K562 (cell line): ENCODE data around the gene PCSK7. TPM values are rescaled to one million over a fixed set of nuclear protein-coding genes. Genes with fewer than 3 reads are reported as not detected.

Experiments
- ATAC-seq: fragments of 200-7000 bp; cut with Tn5 transposase; 3 replicates; pipeline ENCODE4 v1.9.1; 2020; ENCODE audit warnings: moderate library complexity
- BruUV-seq: library from RNA; stranded (reverse); fragments of 400-500 nt; replicated peaks from 2 replicates; lab custom pipeline; 2021; lab: Mats Ljungman, UMichigan
- CTCF ChIA-PET: fragments of 300-600 bp; formaldehyde crosslinking; extraction: SDS; loops from one replicate; lab custom pipeline; 2021; ENCODE audit warnings: low intra/inter-chr PET ratio; lab: Yijun Ruan, JAX
- POLR2A ChIA-PET: fragments of 300-600, 350-650 bp; sonication (Branson Sonifier 250); formaldehyde crosslinking; extraction: SDS; loops from one replicate; lab custom pipeline; 2021; ENCODE audit warnings: antibody characterized with exemption, inconsistent platforms; lab: Yijun Ruan, JAX
- DNase-seq, 4 experiments: peaks; one replicate each; pipeline versions ENCODE4 v3.0.0 to v3.0.0-alpha.2; 2011 to 2018; ENCODE audit warnings: low spot score in 3 of 4, mixed read lengths in 3 of 4; ENCODE audit errors: extremely low read depth in 1 of 4
- FAIRE-seq: peaks from 2 replicates; lab custom pipeline; 2011; peaks lifted over from hg19 to GRCh38; lab: Jason Lieb, UNC
- H2AFZ ChIP-seq: 2 replicates; pipeline ENCODE4 v1.6.0; 2011; ENCODE audit warnings: low read depth, low read length, control low read depth, inconsistent platforms
- H3K27ac ChIP-seq: fragments of 200-600 bp; 3 replicates; pipeline ENCODE4 v1.8.0; 2011; ENCODE audit warnings: low read depth, mild to moderate bottlenecking, control low read depth, inconsistent platforms, low read length, moderate library complexity, mixed read lengths; ENCODE audit errors: extremely low read depth
- H3K27me3 ChIP-seq, 2 experiments: fragments of 300-600 bp in 1 of 2; 2 replicates in 1 of 2; 3 replicates in 1 of 2; pipeline versions ENCODE4 v1.6.0 to v1.8.0; 2011; ENCODE audit warnings: inconsistent platforms in 2 of 2, low read length in 2 of 2, mild to moderate bottlenecking in 1 of 2, mixed read lengths in 1 of 2, moderate library complexity in 1 of 2; ENCODE audit not compliant: control insufficient read depth in 2 of 2, insufficient read depth in 2 of 2
- H3K36me3 ChIP-seq: fragments of 300-600 bp; 3 replicates; pipeline ENCODE4 v1.8.0; 2011; ENCODE audit warnings: mild to moderate bottlenecking, low read length, inconsistent platforms; ENCODE audit not compliant: control insufficient read depth, insufficient read depth
- H3K4me1 ChIP-seq, 2 experiments: fragments of 200-600 bp in 1 of 2; replicated peaks in 1 of 2; 2 replicates in 1 of 2; 3 replicates in 1 of 2; pipeline versions ENCODE4 v1.5.1 to v1.8.0; 2011; ENCODE audit warnings: inconsistent platforms in 2 of 2, low read length in 2 of 2, mild to moderate bottlenecking in 1 of 2, mixed read lengths in 1 of 2, moderate library complexity in 1 of 2; ENCODE audit not compliant: control insufficient read depth in 2 of 2, insufficient read depth in 2 of 2
- H3K4me2 ChIP-seq: 2 replicates; pipeline ENCODE4 v1.6.1; 2011; ENCODE audit warnings: low read length, control low read depth, inconsistent platforms, mixed read lengths; ENCODE audit not compliant: insufficient read depth
- H3K4me3 ChIP-seq: fragments of 200-600 bp; sonication (generic), shearing (Covaris generic); 2 replicates; pipeline ENCODE4 v1.5.1; 2016; ENCODE audit warnings: control low read depth, inconsistent platforms
- H3K79me2 ChIP-seq: fragments of 200-600 bp; 3 replicates; pipeline ENCODE4 v1.8.0; 2011; ENCODE audit warnings: low read length, inconsistent platforms; ENCODE audit not compliant: control insufficient read depth, insufficient read depth
- H3K9ac ChIP-seq, 2 experiments: 2 replicates each; pipeline versions ENCODE4 v1.6.0 to v1.6.1; 2011; ENCODE audit warnings: low read depth in 2 of 2, low read length in 2 of 2, control low read depth in 1 of 2, inconsistent platforms in 1 of 2, mild to moderate bottlenecking in 1 of 2, mixed read lengths in 1 of 2; ENCODE audit not compliant: insufficient read depth in 1 of 2
- H3K9me1 ChIP-seq: one replicate; pipeline ENCODE4 v1.6.0; 2011; ENCODE audit warnings: inconsistent platforms, mild to moderate bottlenecking, low read length, moderate library complexity; ENCODE audit not compliant: control insufficient read depth, insufficient read depth
- H3K9me3 ChIP-seq: replicated peaks from 2 replicates; pipeline ENCODE4 v1.5.1; 2011; ENCODE audit warnings: low read depth, low read length, inconsistent platforms; ENCODE audit not compliant: control insufficient read depth, insufficient read depth
- H4K20me1 ChIP-seq: replicated peaks from 2 replicates; pipeline ENCODE4 v1.6.1; 2011; ENCODE audit warnings: low read length, inconsistent platforms, mixed read lengths; ENCODE audit not compliant: control insufficient read depth, insufficient read depth
- EGR1 ChIP-seq: fragments of 450-650 bp; conservative IDR thresholded peaks from 2 replicates; pipeline ENCODE4 v1.6.1; 2017; ENCODE audit warnings: mild to moderate bottlenecking
- NR2F6 ChIP-seq: fragments of 450-650 bp; formaldehyde crosslinking; IDR thresholded peaks from 2 replicates; pipeline ENCODE4 v1.4.0; 2020; ENCODE audit warnings: mild to moderate bottlenecking
- POLR2A ChIP-seq: fragments of 450-650 bp; conservative IDR thresholded peaks from 2 replicates; pipeline ENCODE4 v1.6.1; 2016
- RBM39 ChIP-seq: fragments of 200-400 bp; formaldehyde crosslinking; optimal IDR thresholded peaks from 2 replicates; pipeline ENCODE3; 2018; ENCODE audit warnings: low read depth, low read length
- WGBS: fragments of 100-300 bp; shearing (Covaris generic); methylation state at CpG from one replicate; pipeline ENCODE4 v1.1.6; 2016; ENCODE audit warnings: low coverage, mixed read lengths; ENCODE audit not compliant: insufficient coverage; ENCODE audit errors: missing lambda C conversion rate; 5-methylcytosine and 5-hydroxymethylcytosine counted together
- in situ Hi-C: fragments of 300-500 bp; cut with MboI; formaldehyde crosslinking; loops from 4 replicates; pipeline ENCODE4 v1.15.0; 2018; ENCODE audit warnings: inconsistent platforms, mixed read lengths
- intact Hi-C: fragments of 100-400 bp; cut with micrococcal nuclease; formaldehyde crosslinking; loops from 2 replicates; pipeline ENCODE4 v1.14.2; 2022
- polyA plus RNA-seq, 8 experiments: library from polyadenylated mRNA; depleted of rRNA in 4 of 8; stranded (reverse) in 5 of 8; unstranded in 3 of 8; fragments of >200 nt; fragmentation: Nextera tagmentation in 2 of 8; fragmentation: Illumina TruSeq in 1 of 8; extraction: Ambion mirVana in 2 of 8; extraction: Trizol in 1 of 8; gene quantifications; 2 replicates each; pipeline versions ENCODE4 v1.2.1 to v1.2.3, GENCODE V29; 2011 to 2014; ENCODE audit warnings: inconsistent platforms in 1 of 8, missing spikeins in 1 of 8
- total RNA-seq, 7 experiments: library from RNA; depleted of rRNA in 6 of 7; stranded (reverse); fragments of >200 nt in 6 of 7; fragmentation: Illumina TruSeq in 2 of 7; extraction: Trizol in 2 of 7; gene quantifications; 2 replicates each; pipeline versions ENCODE4 v1.2.1 to v1.2.3, GENCODE V29; 2011 to 2021; ENCODE audit warnings: low replicate concordance in 1 of 7
- TF ChIP-seq, protein P1 (sequence below): fragments of 250-450 bp; sonication (Bioruptor Pico); IDR thresholded peaks from 2 replicates; pipeline ENCODE4 v1.8.0; 2022; ENCODE audit warnings: moderate library complexity, mild to moderate bottlenecking, inconsistent platforms

The PCSK7 gene
- total and polyA plus RNA-seq, 9 of the 15 experiments (the other 6 are each of a cell fraction or from before 2014, with no cell fraction given) = 3.1 to 29.2 (median 15.6) TPM

DNA sequence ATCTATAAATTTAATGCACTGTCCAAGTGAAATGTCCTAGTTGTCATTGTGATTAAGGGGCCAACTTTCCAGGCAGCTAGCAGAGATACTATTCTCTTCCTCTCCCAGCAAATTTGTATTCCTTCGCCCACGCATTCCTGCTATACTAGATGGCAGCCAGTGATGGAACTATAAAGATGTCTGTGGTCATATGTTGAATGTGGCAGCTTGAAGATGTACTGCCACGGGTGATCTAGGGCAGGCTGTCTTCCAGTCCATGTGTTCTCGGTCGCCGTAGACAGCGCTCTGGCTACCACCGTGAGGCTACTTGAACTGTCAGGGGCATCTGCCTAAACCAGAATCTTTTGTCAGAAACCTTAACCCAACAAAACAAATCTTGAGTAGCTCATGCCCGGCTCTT, 61.7 kb downstream of the PCSK7 start:
- ChIA-PET POLR2A (interaction anchor here (0.6 to 1.8 kb wide), 4 partner anchors 10 to 23 kb away, joined by 4 to 7 read pairs (median 4); no protein-coding TSS in a partner anchor), CTCF (interaction anchor here (0.6 kb wide), 1 partner anchor 129 kb away, joined by 4 read pairs; no protein-coding TSS in a partner anchor)
- Histone ChIP-seq H3K27me3 (no peaks in the 10 kb centered on the region), H3K9me1 (no peaks in the 10 kb centered on the region), H3K4me1 (peaks cover 26 to 34% of the 10 kb centered on the region in 2 experiments), H3K36me3 (peaks cover 62% of the 10 kb centered on the region), H3K4me3 (no peak overlapping the region), H3K9me3 (no peaks in the 10 kb centered on the region), H4K20me1 (peaks cover 14% of the 10 kb centered on the region; the same call in 1 of the 2 replicates), H2AFZ (no peak overlapping the region), H3K9ac (no peak overlapping the region), H3K27ac (no peak overlapping the region; the same call in 2 of the 3 replicates), H3K4me2 (no peak overlapping the region; the same call in 1 of the 2 replicates), H3K79me2 (peaks cover 4% of the 10 kb centered on the region; the same call in 1 of the 3 replicates)
- in situ Hi-C loops = no loop called here
- ATAC-seq = no peak
- peak; percentile 44 for FAIRE-seq
- TF ChIP-seq POLR2A (0 out of 2 replicates have a peak, but pooled peaks have one; percentile 16), EGR1 (peak; percentile 62)
- TF ChIP-seq, protein P1, sequence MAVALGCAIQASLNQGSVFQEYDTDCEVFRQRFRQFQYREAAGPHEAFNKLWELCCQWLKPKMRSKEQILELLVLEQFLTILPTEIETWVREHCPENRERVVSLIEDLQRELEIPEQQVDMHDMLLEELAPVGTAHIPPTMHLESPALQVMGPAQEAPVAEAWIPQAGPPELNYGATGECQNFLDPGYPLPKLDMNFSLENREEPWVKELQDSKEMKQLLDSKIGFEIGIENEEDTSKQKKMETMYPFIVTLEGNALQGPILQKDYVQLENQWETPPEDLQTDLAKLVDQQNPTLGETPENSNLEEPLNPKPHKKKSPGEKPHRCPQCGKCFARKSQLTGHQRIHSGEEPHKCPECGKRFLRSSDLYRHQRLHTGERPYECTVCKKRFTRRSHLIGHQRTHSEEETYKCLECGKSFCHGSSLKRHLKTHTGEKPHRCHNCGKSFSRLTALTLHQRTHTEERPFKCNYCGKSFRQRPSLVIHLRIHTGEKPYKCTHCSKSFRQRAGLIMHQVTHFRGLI (CRISPR knock-in tag) = no peak
- intact Hi-C loops = no loop called here
- BruUV-seq = no TSS peak
- DNase-seq = no peak
- 82% methylated on average over 9 of the region's 9 CpGs for WGBS

DNA sequence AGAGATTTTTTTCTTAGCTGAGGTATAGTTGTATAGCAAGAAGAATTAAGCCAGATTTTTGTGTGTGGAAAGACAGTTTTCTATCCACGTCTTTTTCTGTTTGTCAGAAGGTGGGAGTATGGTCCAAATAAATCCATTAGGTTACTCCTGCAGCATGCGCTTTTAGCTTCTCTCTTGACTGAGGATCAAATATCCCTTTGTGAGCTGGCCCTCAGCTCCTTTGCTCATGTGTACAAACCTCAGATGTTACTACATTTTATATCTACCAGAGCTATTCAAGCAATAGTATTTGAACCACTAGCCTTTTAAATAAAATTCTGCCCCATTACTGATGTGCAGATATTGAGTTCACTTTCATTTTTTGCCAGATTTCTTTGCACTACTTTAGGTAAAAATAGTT, 62.1 kb downstream of the PCSK7 start:
- Histone ChIP-seq H4K20me1 (peaks cover 14% of the 10 kb centered on the region; the same call in 1 of the 2 replicates), H3K36me3 (peaks cover 65% of the 10 kb centered on the region), H3K9me1 (no peaks in the 10 kb centered on the region), H3K79me2 (peaks cover 4% of the 10 kb centered on the region; the same call in 1 of the 3 replicates), H3K4me2 (no peak overlapping the region), H3K4me1 (peaks cover 26 to 34% of the 10 kb centered on the region in 2 experiments), H3K27ac (no peak overlapping the region), H2AFZ (no peak overlapping the region), H3K4me3 (no peak overlapping the region), H3K9ac (no peak overlapping the region), H3K9me3 (no peaks in the 10 kb centered on the region), H3K27me3 (no peaks in the 10 kb centered on the region)
- FAIRE-seq (no peak), DNase-seq (no peak), ATAC-seq (no peak)
- CTCF ChIA-PET = interaction anchor here (0.6 kb wide), 1 partner anchor 129 kb away, joined by 4 read pairs; no protein-coding TSS in a partner anchor
- POLR2A ChIA-PET = interaction anchor here (1.3 to 1.8 kb wide), 3 partner anchors 9 to 22 kb away, joined by 4 to 7 read pairs (median 5); no protein-coding TSS in a partner anchor
- TF ChIP-seq RBM39 = no peak
- TF ChIP-seq NR2F6 = no peak
- in situ Hi-C loops (no loop called here), intact Hi-C loops (no loop called here)
- WGBS = 81% methylated on average over 2 of the region's 2 CpGs
- no TSS peak for BruUV-seq
